H4 (cell line): ENCODE results near the gene FOXD4L6. TPM values are rescaled to one million over a fixed set of nuclear protein-coding genes. Genes with fewer than 3 reads are reported as not detected.
"Not testable (repeated sequence)": the region's sequence is repeated elsewhere in the genome, so short reads cannot be mapped to it uniquely, and the experiment has no call there.

ENCODE experiments used
- DNase-seq: peaks from one replicate; pipeline ENCODE4 v3.0.0-alpha.2; 2015; ENCODE audit warnings: low spot score
- total RNA-seq: library from RNA; depleted of rRNA; stranded (reverse); fragments of >200 nt; shearing (Covaris generic); gene quantifications from 2 replicates; pipeline ENCODE4 v1.2.3, GENCODE V29; 2014; rRNA removed

The FOXD4L6 gene
- total RNA-seq, 1 experiment from 2014 or later, result 0.14 TPM

DNA sequence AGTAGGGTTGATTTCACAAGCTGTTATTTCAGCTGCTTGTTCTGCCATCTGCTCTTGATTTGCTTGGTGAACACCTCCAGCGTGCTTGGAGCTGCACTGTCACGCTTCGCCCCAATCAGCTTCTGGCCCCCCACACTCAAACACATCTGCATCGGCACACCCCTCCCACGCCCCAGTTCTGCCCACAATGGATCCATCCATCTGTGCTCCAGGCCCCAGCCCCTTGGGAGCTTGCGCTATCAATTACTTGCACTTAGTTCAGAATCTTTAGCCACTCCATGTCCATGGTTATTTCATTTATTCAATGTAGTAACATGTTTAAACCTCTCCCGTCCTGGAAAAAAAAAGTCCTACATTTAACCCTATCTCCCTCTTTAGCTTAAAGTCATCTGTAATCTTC lies 28.0 kb downstream of the FOXD4L6 start:
- DNase-seq, result not testable (repeated sequence)

DNA sequence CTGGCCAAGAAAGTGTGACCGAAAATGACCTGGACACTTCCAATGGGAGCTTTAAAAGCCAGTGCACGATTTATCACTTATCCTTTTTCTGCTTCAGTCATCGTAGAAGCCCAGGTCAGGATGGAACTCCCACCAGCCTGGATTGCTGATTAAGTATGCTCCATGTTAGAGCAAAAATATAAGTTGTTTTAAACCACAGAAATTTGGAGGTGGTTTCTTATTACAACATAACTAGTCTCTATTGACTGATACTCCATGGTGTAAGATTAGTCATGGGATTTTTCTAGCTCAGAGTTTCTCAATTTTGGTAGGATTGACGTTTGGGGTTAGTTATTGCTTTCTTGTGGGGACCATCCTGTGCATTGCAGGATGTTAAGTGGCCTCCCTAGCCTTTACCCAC lies 29.7 kb downstream of the FOXD4L6 start:
- not testable (repeated sequence) for DNase-seq

DNA sequence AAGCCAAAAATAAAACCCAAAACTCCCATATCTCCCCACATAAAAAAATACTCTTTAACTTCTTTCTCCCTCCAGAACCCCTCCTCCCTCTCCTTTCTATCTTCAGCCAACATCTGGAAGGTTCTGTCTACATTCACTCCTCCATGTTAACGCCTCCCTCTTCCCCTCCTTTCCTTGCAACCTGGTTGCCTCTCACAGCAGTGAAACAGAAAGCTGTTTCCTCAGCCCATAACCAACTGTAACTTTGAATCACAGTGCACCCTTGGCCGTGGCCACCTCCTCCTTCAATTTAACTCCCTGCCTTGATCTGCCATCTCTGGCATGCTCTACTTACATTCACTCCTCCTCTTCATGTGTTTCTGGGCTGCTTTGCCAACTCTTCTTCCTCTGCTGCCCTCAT lies 33.4 kb downstream of the FOXD4L6 start:
- DNase-seq, result not testable (repeated sequence)

DNA sequence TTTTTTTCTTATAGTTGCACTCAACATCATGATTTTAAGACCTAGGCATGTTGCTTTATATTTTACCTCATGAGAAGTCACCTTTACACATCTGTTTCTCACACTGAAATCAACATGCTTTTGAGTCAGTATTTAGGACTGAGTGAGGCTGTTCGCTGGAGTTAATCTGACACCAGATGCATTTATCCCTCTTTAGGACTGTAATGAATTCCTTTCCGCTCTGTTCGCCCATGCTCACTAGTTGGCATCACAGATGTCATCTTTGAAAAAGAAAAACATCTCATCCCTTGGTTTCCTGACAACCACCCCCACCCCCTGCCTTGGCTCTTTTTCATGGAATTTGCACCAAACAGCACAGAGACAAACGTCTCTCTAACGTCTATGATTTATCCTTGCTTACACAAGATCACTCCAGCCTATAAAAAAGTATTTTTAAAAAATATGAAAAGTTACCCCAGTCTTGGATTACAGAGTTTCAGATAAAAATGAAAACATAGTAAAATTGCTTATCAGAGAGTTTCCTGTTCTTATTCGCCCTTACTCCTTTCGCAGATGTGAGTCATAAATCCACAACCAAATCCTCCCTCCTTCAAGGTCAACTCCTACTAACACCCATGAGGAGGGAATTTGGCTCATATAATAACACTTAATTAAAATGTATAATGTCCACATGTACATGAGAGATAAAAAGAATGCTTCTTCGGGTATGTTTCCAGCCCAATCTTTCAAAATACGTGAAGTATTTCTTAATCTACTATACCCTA lies 34.3 kb downstream of the FOXD4L6 start:
- not testable (repeated sequence) for DNase-seq

DNA sequence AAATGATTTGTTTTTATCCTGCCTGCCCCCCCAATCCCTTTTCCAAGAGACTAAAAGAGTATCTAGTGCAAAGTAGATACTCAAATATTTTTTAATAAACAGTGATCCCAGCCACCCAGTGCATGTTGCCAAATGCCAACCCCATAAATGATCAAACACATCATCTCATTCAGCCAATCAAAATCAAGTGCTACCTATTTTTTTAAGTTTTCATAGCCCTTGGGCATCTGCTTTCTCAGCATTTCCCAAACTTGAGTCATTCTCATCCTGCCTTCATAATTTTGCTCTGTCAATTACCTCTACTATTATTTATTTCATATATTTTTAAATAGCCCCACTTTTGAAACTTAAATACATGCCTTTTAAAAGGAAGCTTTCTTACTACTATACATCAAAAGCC lies 37.6 kb downstream of the FOXD4L6 start:
- DNase-seq, result not testable (repeated sequence)

DNA sequence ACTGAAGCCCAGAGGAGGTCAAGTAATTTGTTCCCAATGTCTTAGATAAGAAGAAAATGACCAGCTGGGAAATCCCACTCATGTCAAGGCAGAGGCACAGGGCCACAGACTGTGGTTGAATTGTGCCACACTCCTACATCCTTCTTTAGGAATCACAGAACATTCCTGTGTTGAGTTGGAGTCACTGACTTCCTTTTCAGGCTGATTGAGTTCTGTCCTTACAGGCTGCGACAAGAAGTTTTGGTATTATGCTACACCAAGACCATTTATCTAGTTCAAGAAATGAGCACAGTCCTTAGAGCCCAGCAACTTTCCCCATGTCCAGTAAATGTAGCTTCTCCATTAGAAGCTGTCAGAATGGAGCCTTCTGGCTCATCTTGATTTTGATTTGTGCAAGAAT lies 38.1 kb downstream of the FOXD4L6 start:
- not testable (repeated sequence) for DNase-seq

DNA sequence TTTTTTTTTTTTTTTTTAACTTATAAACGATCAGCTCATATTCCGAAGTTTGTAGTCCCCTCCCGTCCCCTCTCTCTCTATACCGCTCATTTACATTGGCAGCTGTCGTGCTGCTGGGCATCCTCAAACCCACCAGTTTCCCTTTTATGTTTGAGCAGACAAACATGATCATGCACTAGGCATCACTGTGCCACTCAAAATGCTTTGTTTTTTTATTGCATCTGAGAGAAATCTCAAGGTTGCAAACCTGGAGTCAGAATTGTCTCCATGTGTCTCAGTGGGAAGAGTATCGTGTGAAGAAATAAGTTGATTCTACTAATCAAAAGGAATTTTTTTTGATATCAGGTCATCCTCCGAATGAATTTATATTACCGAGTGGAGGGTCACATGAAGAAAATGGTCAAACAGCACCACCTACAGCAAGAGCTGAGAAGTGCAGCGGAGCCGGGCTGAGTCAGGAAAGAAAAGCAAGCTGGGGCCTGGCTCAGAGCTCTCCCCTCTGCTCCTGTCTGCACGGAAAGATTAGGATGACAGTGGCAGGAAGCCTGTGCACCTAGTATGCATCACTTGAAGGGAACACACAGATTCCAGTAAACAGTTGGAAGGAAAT lies 39.9 kb downstream of the FOXD4L6 start:
- not testable (repeated sequence) for DNase-seq

DNA sequence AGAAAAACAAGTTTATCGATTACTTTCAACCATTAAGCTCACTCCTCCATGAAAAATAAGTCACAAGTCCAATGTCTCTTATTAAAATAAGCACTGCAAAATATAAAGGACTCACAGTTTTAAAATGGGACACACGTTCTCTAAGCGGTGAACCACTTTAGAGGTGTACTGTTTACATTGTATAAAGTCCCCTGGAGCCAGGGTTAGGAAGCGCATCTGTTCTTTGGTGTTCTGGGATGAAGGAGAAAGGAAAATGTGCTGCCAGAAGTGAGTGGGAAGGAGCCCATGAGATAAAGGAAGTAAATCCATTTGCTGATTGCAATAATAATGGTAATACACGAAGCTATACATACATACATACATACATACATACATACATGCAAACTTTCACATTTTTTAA lies 40.6 kb downstream of the FOXD4L6 start:
- not testable (repeated sequence) for DNase-seq

DNA sequence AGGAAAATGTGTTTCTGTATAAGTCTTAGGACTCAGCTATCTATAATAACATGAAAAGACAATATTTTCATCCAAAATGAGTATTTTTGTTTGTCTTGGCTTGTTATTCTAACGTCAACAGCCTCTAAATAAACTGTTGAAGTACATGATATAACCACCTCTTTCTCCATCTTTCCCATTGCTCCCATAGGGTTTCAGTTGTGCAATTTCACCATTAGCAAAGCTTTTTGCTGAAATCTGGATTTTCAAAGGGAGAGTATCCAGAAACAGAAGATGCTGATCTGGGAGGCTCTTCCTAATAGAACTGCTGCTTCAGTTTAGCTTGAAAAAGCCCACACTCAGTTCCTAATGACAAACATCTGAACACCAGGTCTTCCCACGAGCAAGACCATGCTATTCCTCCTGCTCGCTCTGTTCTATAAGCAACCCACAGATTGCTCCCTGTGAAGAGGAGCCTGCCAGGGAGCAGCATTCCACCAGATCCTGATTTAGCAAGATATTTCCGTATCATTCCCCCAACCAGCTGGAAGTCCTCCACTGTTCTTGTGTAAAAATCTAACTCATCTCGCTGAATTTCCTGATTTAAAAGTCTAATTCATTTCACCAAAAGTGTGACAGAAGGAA lies 41.2 kb downstream of the FOXD4L6 start:
- DNase-seq, result not testable (repeated sequence)

DNA sequence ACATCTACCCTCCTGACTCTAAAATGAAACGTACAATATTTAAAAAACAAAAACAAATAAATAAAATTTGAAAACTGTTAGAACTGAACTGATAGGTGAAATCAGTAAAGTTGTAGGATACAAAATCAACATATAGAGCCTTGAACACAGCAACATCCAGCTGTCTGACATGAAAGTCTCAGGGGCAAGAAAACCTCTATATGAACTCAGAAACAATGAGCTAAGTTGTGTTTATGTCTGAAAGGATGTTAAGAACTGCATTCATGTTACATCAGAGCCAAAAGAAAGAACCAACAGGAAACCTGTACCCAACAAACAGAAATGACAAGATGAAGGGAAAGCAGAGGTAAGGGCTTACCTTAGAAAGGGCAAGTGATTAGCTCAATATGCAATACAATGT lies 41.8 kb downstream of the FOXD4L6 start:
- not testable (repeated sequence) for DNase-seq

DNA sequence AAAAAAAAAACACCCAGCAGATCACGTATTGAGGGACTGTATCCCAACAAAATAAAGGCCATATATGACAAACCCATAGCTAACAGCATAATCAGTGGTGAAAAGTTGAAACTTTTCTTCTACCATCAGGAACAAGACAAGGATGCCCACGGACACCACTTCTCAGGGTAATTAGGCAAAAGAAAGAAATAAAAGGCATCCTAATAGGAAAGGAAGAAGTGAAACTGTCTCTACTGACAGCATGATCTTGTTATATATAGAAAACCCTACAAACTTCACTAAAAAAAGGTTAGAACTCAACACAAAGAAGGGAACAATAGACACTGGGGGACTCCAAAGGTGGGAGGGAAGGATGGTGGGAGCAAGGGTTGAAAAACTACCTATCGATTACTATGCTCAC lies 42.3 kb downstream of the FOXD4L6 start:
- DNase-seq, result not testable (repeated sequence)

DNA sequence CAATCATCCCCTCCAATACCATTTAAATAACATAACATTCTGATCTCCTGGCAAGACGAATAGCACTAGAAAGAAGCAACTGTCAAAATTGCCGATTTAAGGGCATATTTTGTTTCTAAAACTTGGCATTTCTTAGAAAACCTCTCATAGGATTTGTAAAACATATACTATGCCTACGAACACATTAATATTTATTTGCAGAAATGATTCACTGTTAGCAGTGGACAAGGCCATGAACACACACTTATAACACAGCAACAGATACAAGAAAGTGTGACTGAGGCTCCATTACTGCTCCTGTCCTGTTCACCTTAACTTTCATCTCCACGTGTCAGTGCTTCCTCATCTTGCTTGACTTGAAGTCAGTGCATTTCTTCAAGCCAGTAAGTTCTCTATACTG lies 46.1 kb downstream of the FOXD4L6 start:
- not testable (repeated sequence) for DNase-seq

DNA sequence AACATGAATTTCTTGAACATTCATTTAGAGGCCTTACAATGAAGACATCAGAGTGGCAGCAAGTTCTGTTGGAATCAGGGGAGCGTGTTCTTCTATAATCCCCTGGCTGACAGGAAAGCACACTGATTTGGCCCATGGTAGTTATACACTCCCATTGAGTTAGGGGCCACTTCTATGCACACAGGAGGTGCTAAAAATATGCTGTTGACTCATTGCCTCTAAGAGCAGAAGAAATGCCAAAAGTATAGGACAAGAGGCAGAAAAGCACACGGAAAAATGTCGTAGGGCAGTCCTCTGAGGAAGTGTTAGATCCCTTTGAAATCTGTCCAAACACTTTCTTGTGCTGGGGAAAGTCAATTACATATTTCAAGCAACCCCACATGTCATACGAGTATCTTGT lies 49.0 kb downstream of the FOXD4L6 start:
- not testable (repeated sequence) for DNase-seq

DNA sequence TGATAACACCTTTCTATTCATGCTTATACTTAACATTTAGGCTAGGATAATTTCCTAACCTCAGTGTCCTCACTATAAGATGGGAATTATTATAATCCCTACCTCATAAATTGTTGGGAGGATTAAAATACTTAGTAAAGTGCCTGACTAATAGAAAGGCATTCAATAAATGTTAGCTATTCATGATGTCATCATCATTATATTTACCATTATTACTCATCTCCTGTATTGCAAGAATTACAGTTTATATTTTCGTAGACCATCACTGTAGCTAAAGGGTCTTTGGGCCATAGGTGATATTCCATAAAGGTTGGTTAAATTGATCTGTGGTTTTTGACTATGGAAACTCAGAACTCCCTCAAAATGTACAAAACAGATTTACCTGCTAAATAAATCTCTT lies 50.9 kb downstream of the FOXD4L6 start:
- DNase-seq, result not testable (repeated sequence)

Other genes with a start within 250 kb of the FOXD4L6 start
- 2.7 and 14.8 TPM in 2 replicates for gene ZNG1F, start 60.6 kb upstream of the FOXD4L6 start, total RNA-seq